Measurements from ENCODE around the gene PNLIPRP3. TPM values are rescaled to one million over a fixed set of nuclear protein-coding genes. Genes with fewer than 3 reads are reported as not detected.

The PNLIPRP3 gene
- total and polyA plus RNA-seq, 2 donors (not counting 3 experiments of a cell fraction or from before 2014, with no cell fraction given), result not detected

Small RNA genes lying within 50 kb of the gene (small RNA-seq; reads per million reads assigned to genes)
- not detected for gene SNRPGP6 (ENCODE audit: insufficient read depth, insufficient read length, low read depth, low replicate concordance)

Other genes with a start within 250 kb of the PNLIPRP3 start
- gene GFRA1, start 154.6 kb upstream of the PNLIPRP3 start, total RNA-seq, result 0.88 and 0.95 TPM in 2 replicates
- gene GFRA1, start 154.6 kb upstream of the PNLIPRP3 start, polyA plus RNA-seq, result 0.22 and 0.57 TPM in 2 replicates
- not detected in 2 replicates for gene CCDC172, start 103.4 kb upstream of the PNLIPRP3 start, total RNA-seq
- gene CCDC172, start 103.4 kb upstream of the PNLIPRP3 start, polyA plus RNA-seq, result not detected in 2 replicates
- gene PNLIP, start 118.1 kb downstream of the PNLIPRP3 start, total RNA-seq, result not detected in 2 replicates
- not detected in 2 replicates for gene PNLIP, start 118.1 kb downstream of the PNLIPRP3 start, polyA plus RNA-seq
- gene PNLIPRP1, start 163.1 kb downstream of the PNLIPRP3 start, total RNA-seq, result not detected in 2 replicates
- gene PNLIPRP1, start 163.1 kb downstream of the PNLIPRP3 start, polyA plus RNA-seq, result not detected in 2 replicates
- gene PNLIPRP2, start 193.1 kb downstream of the PNLIPRP3 start, total RNA-seq, result not detected in 2 replicates
- not detected in 2 replicates for gene PNLIPRP2, start 193.1 kb downstream of the PNLIPRP3 start, polyA plus RNA-seq

Measured in endothelial cell of umbilical vein (primary cell).